Psoas muscle (tissue), 8 donors: ENCODE results near the gene MAP7. TPM values are rescaled to one million over a fixed set of nuclear protein-coding genes. Genes with fewer than 3 reads are reported as not detected.
"Not testable (repeated sequence)": the region's sequence is repeated elsewhere in the genome, so short reads cannot be mapped to it uniquely, and the experiment has no call there.

Source experiments
- ATAC-seq, 4 donors: fragments of 200-7000 bp; cut with Tn5 transposase; one replicate each; pipeline ENCODE4 v1.9.1; 2020; ENCODE audit warnings: moderate library complexity in 3 of 4, mild to moderate bottlenecking in 2 of 4
- DNase-seq, 2 donors: peaks; one replicate each; pipeline ENCODE4 v3.0.0-alpha.2; 2020
- H3K27ac ChIP-seq: fragments of 200-600 bp; one replicate; pipeline ENCODE4 v1.8.0; 2022
- H3K27me3 ChIP-seq, 3 donors: fragments of 200-600 bp in 1 of 3; one replicate each; pipeline versions ENCODE4 v1.6.1 to v1.8.0; 2013 to 2022; ENCODE audit warnings: low read length in 2 of 3, mild to moderate bottlenecking in 2 of 3, moderate library complexity in 1 of 3; ENCODE audit not compliant: insufficient read depth in 3 of 3
- H3K36me3 ChIP-seq, 2 donors: fragments of 200-600 bp in 1 of 2; one replicate each; pipeline versions ENCODE4 v1.6.1 to v1.8.0; 2013 to 2022; ENCODE audit warnings: low read depth in 1 of 2, mild to moderate bottlenecking in 1 of 2, moderate library complexity in 1 of 2; ENCODE audit not compliant: insufficient read depth in 1 of 2
- H3K4me1 ChIP-seq: fragments of 200-600 bp; one replicate; pipeline ENCODE4 v1.8.0; 2022
- H3K4me3 ChIP-seq: fragments of 200-600 bp; one replicate; pipeline ENCODE4 v1.8.0; 2022; ENCODE audit warnings: mild to moderate bottlenecking
- H3K9me3 ChIP-seq: fragments of 200-600 bp; one replicate; pipeline ENCODE4 v1.8.0; 2022
- WGBS, 3 donors: extraction: QIAGEN DNeasy Blood & Tissue Kit; methylation state at CpG; one replicate each; pipeline versions ENCODE4 v1.1.6 to v1.1.7; 2013; 5-methylcytosine and 5-hydroxymethylcytosine counted together
- intact Hi-C, 2 donors: fragments of 100-400 bp; cut with DNase I; formaldehyde crosslinking; loops; one replicate each; pipeline versions ENCODE4 v1.11.0 to v1.14.2; 2022
- polyA plus RNA-seq, 3 donors: library from polyadenylated mRNA; stranded (reverse); fragments of 200-250 nt; gene quantifications; one replicate each; pipeline ENCODE4 v1.2.3, GENCODE V29; 2013
- total RNA-seq, 4 donors: library from RNA; stranded (reverse); fragmentation: NEBNext Ultra II Directional in 2 of 4; extraction: Animal tissue kit (Norgen Biotek cat#: 25700) in 2 of 4; gene quantifications; one replicate each; pipeline versions ENCODE4 v1.2.1 to v1.2.4, GENCODE V29; 2021 to 2023
- TF ChIP-seq, protein P1 (sequence below): fragments of 200-600 bp; IDR thresholded peaks from one replicate; pipeline ENCODE4 v1.8.0; 2022; ENCODE audit warnings: antibody characterized with exemption
- donor health status: healthy with polysubstance abuse.
- donor health status: DM: no; HTN: no; CAD: no; lungs with moderate emphysema.
- donor health status: Bipolar disorder and iron deficiency.
- donor health status: healthy.
- donor health status: DM: yes; HTN: yes; CAD: no.
- donor health status: DM: no; HTN: no; CAD: no.
- donor health status: DM: no; HTN: no; CAD: no.
- donor health status: DM: yes; HTN: yes; CAD: no.

Gene MAP7
- total and polyA plus RNA-seq, 7 donors = 0.10 to 0.94 (median 0.32) TPM

DNA sequence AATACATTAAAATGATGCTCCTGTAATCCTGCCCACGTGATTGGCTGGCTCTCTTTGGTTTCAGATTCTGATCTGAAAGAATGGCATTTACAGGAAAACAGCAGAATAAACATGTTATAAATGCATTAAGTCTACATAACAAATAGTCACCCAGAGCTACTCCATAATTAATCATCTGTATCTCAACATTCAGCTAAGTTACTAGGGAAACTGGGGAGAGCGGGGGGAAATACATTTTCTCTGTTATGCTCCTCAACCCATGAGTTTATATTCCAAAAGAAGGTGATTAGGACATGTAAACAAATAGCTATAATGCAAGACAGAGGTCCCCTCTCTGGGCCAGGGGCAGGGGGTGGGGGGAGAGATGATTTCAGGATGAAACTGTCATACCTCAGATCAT is 58.5 kb downstream of the MAP7 start:
- 70 to 81% (median 73%) methylated on average over 2 of the region's 2 CpGs for WGBS, 3 donors
- no peak for ATAC-seq
- no peak overlapping the region for H3K27ac ChIP-seq
- peaks cover 0 to 2% (median 0%) of the 10 kb centered on the region in 3 donors for H3K27me3 ChIP-seq
- H3K4me1 ChIP-seq = no peaks in the 10 kb centered on the region
- no peaks in the 10 kb centered on the region for H3K36me3 ChIP-seq
- intact Hi-C loops = no loop called here
- H3K9me3 ChIP-seq = no peaks in the 10 kb centered on the region
- no peak overlapping the region for H3K4me3 ChIP-seq
- DNase-seq = no peak
- TF ChIP-seq, protein P1, sequence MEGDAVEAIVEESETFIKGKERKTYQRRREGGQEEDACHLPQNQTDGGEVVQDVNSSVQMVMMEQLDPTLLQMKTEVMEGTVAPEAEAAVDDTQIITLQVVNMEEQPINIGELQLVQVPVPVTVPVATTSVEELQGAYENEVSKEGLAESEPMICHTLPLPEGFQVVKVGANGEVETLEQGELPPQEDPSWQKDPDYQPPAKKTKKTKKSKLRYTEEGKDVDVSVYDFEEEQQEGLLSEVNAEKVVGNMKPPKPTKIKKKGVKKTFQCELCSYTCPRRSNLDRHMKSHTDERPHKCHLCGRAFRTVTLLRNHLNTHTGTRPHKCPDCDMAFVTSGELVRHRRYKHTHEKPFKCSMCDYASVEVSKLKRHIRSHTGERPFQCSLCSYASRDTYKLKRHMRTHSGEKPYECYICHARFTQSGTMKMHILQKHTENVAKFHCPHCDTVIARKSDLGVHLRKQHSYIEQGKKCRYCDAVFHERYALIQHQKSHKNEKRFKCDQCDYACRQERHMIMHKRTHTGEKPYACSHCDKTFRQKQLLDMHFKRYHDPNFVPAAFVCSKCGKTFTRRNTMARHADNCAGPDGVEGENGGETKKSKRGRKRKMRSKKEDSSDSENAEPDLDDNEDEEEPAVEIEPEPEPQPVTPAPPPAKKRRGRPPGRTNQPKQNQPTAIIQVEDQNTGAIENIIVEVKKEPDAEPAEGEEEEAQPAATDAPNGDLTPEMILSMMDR = no peak

DNA sequence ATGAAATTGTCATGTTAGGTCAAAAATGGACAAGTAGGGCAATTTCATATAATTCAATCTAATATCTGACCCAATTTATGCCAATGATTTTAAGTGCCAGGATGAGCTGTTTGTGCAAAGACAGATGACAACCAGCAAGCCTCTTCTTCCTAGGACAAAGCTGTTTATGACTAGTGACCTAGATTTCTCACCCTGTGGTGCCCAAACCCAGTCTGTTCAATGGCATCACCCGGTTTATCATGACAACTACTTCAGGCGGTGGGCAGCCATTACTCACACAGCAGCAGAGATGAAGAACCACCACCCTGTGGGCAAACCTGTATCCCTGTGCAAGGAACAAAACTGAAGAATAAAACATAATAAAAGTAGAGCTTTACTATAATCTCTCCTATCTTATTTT is 59.0 kb downstream of the MAP7 start:
- ATAC-seq = no peak

DNA sequence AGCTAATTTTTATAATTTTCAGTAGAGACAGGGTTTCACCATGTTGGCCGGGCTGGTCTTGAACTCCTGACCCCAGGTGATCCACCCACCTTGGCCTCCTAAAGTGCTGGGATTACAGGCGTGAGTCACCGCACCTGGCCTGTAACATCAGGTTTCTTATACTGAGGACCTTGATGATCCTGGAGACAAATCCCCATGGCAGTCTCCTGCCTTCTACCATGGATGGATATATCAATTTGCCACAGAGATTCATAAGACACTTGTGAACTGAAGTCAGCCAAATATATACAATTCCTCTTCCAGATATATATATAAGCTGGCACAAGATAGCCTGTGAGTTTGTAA is 60.6 kb downstream of the MAP7 start:
- ATAC-seq, H3K9me3 ChIP-seq, H3K4me3 ChIP-seq, H3K36me3 ChIP-seq, DNase-seq, H3K4me1 ChIP-seq, H3K27ac ChIP-seq, H3K27me3 ChIP-seq, intact Hi-C loops: not testable (repeated sequence)
- 77 to 80% (median 79%) methylated on average over 3 of the region's 3 CpGs for WGBS, 3 donors

More for the DNA sequence above, 59.0 kb downstream of the MAP7 start:
- WGBS, 3 donors = 75 to 81% (median 79%) methylated on average over 2 of the region's 2 CpGs
- H3K27me3 ChIP-seq = peaks cover 0 to 2% (median 0%) of the 10 kb centered on the region in 3 donors
- H3K9me3 ChIP-seq = no peaks in the 10 kb centered on the region
- H3K4me1 ChIP-seq = no peaks in the 10 kb centered on the region
- no peak overlapping the region for H3K27ac ChIP-seq
- DNase-seq = no peak
- intact Hi-C loops = no loop called here
- H3K4me3 ChIP-seq = no peak overlapping the region
- TF ChIP-seq, protein P1 = no peak
- H3K36me3 ChIP-seq = no peaks in the 10 kb centered on the region

DNA sequence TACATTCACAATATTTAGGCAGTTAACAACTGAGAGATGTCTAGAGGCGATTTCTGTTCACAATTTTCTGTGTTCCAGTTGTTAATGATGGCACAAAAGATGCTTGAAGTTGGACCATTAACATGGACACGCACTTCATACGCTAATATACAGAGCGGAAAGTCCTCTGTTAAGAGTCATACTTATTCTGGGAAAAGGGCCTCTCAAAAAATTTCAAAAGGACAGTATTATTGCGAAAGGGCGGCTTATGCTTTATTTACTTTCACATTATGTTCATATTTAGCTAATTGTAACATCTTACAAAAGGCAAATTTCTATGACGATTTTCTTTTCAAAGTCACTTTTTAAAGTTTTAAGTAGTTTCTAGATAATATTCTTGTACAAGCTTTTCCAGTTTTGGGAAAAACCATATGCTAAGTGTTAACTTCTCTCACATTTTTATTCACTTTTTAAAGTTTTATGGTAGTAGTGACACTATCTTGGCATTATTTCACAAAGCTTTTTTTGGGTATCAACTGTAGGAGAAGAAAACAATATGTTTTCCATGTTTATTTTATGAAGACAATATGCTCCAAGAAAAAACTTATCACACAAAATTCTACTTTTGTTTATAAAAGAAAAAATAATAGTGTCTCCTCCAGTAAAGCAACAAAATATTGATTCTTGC is 62.3 kb downstream of the MAP7 start:
- Histone ChIP-seq H3K36me3 (no peaks in the 10 kb centered on the region), H3K9me3 (no peaks in the 10 kb centered on the region), H3K27ac (no peak overlapping the region), H3K4me3 (no peak overlapping the region), H3K4me1 (no peaks in the 10 kb centered on the region), H3K27me3 (no peaks in the 10 kb centered on the region)
- WGBS, 3 donors = 84 to 87% (median 85%) methylated on average over 7 of the region's 7 CpGs
- TF ChIP-seq, protein P1 = no peak
- DNase-seq = no peak
- intact Hi-C loops = no loop called here
- ATAC-seq = no peak

DNA sequence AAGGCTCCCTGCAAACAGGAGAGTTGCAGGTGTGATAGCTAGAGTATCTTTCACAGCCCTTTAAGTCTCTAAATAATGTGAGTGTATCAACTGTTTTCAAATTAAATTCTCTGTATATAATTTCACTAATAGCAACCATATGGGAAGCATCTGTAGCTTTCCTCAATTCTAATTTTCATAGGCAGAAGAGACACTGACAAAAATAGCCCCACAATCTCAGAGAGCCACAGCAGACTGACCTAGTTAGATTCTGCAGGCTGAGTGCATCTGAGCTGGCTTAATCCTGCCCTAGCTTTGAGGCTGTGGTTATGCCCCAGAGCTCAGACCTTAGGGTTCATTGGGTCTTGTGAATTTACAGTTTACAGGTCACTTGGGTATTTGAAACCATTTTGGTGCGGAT is 63.9 kb downstream of the MAP7 start:
- TF ChIP-seq, protein P1 = no peak
- Histone ChIP-seq H3K27me3 (no peaks in the 10 kb centered on the region), H3K4me1 (no peaks in the 10 kb centered on the region), H3K36me3 (no peaks in the 10 kb centered on the region), H3K9me3 (no peaks in the 10 kb centered on the region), H3K4me3 (no peak overlapping the region), H3K27ac (no peak overlapping the region)
- intact Hi-C loops = no loop called here
- DNase-seq (no peak), ATAC-seq (no peak)
- WGBS, 3 donors = 61 to 79% (median 68%) methylated on average over 1 of the region's 1 CpG
